Right atrium auricular region (tissue), 2 donors: ENCODE data around the gene TBC1D12. TPM values are rescaled to one million over a fixed set of nuclear protein-coding genes. Genes with fewer than 3 reads are reported as not detected.

Source experiments
- DNase-seq: peaks from one replicate; pipeline ENCODE4 v3.0.0-alpha.2; 2019; ENCODE audit warnings: low spot score
- H3K27ac ChIP-seq, 2 donors: fragments of 200-600 bp; sonication (generic); 1 replicate in 1 of 2; 2 replicates in 1 of 2; pipeline ENCODE4 v1.5.1; 2016 to 2019
- H3K27me3 ChIP-seq, 2 donors: fragments of 200-600 bp; sonication (generic); one replicate each; pipeline versions ENCODE4 v1.5.1 to v1.6.0; 2017 to 2019
- H3K36me3 ChIP-seq: fragments of 200-600 bp; sonication (generic); one replicate; pipeline ENCODE4 v1.5.1; 2016
- H3K4me1 ChIP-seq, 2 donors: fragments of 200-600 bp; sonication (generic); one replicate each; pipeline versions ENCODE4 v1.5.1 to v1.6.0; 2017 to 2019
- H3K4me3 ChIP-seq, 2 donors: fragments of 200-600 bp; sonication (generic); 1 replicate in 1 of 2; 2 replicates in 1 of 2; pipeline ENCODE4 v1.5.1; 2017 to 2019; ENCODE audit warnings: mild to moderate bottlenecking in 1 of 2, moderate library complexity in 1 of 2
- H3K9me3 ChIP-seq, 2 donors: fragments of 200-600 bp; sonication (generic); one replicate each; pipeline ENCODE4 v1.5.1; 2019
- CTCF ChIP-seq, 2 donors: fragments of 200-600 bp; sonication (generic); IDR thresholded peaks; one replicate each; pipeline ENCODE4 v1.5.1; 2019; ENCODE audit warnings: antibody characterized with exemption in 2 of 2
- total RNA-seq, 2 donors: library from RNA; depleted of rRNA; stranded (reverse); fragments of >200 nt; gene quantifications; one replicate each; pipeline ENCODE4 v1.1.0, GENCODE V29; 2016

TBC1D12 gene
- total RNA-seq, 2 donors from 2014 or later, result 5.2 to 8.4 TPM

DNA sequence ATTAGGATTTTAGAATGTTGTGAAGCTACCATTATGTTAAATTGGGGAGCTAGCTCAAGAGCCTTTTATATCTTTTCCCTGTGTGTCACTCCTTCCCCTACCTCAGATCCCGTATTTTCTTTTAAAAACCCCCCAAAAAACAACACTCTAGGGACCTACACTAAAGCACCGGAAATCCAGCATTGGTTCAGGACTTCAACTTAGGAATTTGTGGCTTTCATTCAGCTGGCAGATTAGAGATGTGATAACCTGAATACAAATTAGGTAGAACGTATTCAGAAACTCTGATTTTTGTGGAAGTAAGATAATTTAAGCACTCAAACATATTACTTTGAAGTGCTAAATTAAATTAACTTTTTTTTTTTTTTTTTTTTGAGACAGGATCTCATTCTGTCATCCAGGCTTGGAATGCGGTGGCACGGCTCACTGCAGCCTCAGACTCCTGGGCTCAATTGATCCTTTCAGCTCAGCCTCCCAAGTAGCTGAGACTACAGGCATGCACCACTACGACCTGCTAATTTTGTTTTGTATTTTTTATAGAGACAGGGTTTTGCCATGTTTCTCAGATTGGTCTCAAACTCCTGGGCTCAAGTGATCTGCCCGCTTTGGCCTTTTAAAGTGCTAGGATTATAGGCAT lies 6.8 kb downstream of the TBC1D12 start:
- no peaks in the 10 kb centered on the region for H3K27me3 ChIP-seq
- no peaks in the 10 kb centered on the region for H3K9me3 ChIP-seq
- no peak overlapping the region for H3K27ac ChIP-seq
- TF ChIP-seq CTCF (IDR thresholded peaks at IDR 0.05), result no peak
- H3K4me3 ChIP-seq, result no peak overlapping the region
- peaks cover 0 to 39% of the 10 kb centered on the region in 2 donors for H3K4me1 ChIP-seq
- no peaks in the 10 kb centered on the region for H3K36me3 ChIP-seq
- no peak for DNase-seq

DNA sequence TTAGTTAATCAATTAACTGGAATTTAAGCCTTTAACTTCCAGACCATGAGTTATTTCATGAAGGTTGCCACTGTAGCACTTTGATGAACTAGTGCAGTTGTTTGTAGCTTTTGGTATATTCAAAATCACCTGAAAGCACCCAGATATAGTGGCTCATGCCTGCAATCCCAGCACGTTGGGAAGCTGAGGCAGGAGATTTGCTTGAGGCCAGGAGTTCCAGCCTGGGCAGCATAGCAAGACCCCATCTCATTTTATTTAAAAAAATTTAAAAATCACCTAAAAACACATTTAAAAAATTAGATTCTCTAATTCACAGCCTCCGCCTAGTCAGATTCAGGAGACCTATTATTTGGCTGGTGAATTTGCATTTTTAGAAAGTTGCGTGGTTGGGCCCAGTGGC lies 9.0 kb downstream of the TBC1D12 start:
- Histone ChIP-seq H3K4me1 (peaks cover 0 to 33% of the 10 kb centered on the region in 2 donors), H3K36me3 (no peaks in the 10 kb centered on the region), H3K9me3 (no peaks in the 10 kb centered on the region), H3K27ac (no peak overlapping the region), H3K4me3 (no peak overlapping the region), H3K27me3 (no peaks in the 10 kb centered on the region)
- no peak for TF ChIP-seq CTCF (IDR thresholded peaks at IDR 0.05)
- DNase-seq, result no peak

- DNase-seq, result no peak
- H3K36me3 ChIP-seq, result no peaks in the 10 kb centered on the region
- H3K4me3 ChIP-seq, result no peak overlapping the region
- no peak overlapping the region for H3K27ac ChIP-seq
- peaks cover 0 to 32% of the 10 kb centered on the region in 2 donors for H3K4me1 ChIP-seq
- no peak for TF ChIP-seq CTCF (IDR thresholded peaks at IDR 0.05)
- H3K27me3 ChIP-seq, result no peaks in the 10 kb centered on the region
- no peaks in the 10 kb centered on the region for H3K9me3 ChIP-seq
Observed at GRCh38 chr10:94412449-94412848, 10.1 kb downstream of the TBC1D12 start.

- H3K36me3 ChIP-seq, result no peaks in the 10 kb centered on the region
- no peak for TF ChIP-seq CTCF (IDR thresholded peaks at IDR 0.05)
- H3K9me3 ChIP-seq, result no peaks in the 10 kb centered on the region
Observed at GRCh38 chr10:94413361-94413760, 11.0 kb downstream of the TBC1D12 start.

GRCh38 chr10:94416896-94417295 lies 14.6 kb downstream of the TBC1D12 start:
- Histone ChIP-seq H3K4me3 (no peak overlapping the region), H3K27me3 (no peaks in the 10 kb centered on the region), H3K36me3 (no peaks in the 10 kb centered on the region), H3K9me3 (no peaks in the 10 kb centered on the region), H3K4me1 (peaks cover 0 to 12% of the 10 kb centered on the region in 2 donors), H3K27ac (no peak overlapping the region)
- no peak for TF ChIP-seq CTCF (IDR thresholded peaks at IDR 0.05)
- DNase-seq, result no peak

More at GRCh38 chr10:94413361-94413760, 11.0 kb downstream of the TBC1D12 start:
- Histone ChIP-seq H3K4me1 (peaks cover 0 to 23% of the 10 kb centered on the region in 2 donors), H3K27ac (no peak overlapping the region), H3K4me3 (no peak overlapping the region), H3K27me3 (no peaks in the 10 kb centered on the region)
- no peak for DNase-seq

- Histone ChIP-seq H3K27ac (no peak overlapping the region), H3K36me3 (no peaks in the 10 kb centered on the region), H3K9me3 (no peaks in the 10 kb centered on the region), H3K27me3 (no peaks in the 10 kb centered on the region), H3K4me3 (no peak overlapping the region), H3K4me1 (peaks cover 0 to 9% of the 10 kb centered on the region in 2 donors)
- TF ChIP-seq CTCF (IDR thresholded peaks at IDR 0.05), result no peak
- no peak for DNase-seq
Observed at GRCh38 chr10:94417321-94417720, 15.0 kb downstream of the TBC1D12 start.
